Gastroesophageal sphincter (tissue), 3 donors: ENCODE measurements around the gene NKAIN2.

ENCODE experiments used
- CTCF ChIP-seq, 4 experiments: fragments of 200-600 bp in 2 of 4; fragments of 450-650 bp in 2 of 4; sonication (generic) in 1 of 4; IDR thresholded peaks; one replicate each; pipeline ENCODE4 v1.5.1; 2017 to 2019; ENCODE audit warnings: antibody characterized with exemption in 4 of 4, mild to moderate bottlenecking in 2 of 4, moderate library complexity in 2 of 4
- POLR2A ChIP-seq, 2 donors: fragments of 450-650 bp; IDR thresholded peaks; one replicate each; pipeline ENCODE4 v1.6.1; 2017; ENCODE audit warnings: antibody characterized with exemption in 2 of 2, mild to moderate bottlenecking in 2 of 2, moderate library complexity in 1 of 2

- no peak for TF ChIP-seq POLR2A (IDR thresholded peaks at IDR 0.05)
- no peak for TF ChIP-seq CTCF (IDR thresholded peaks at IDR 0.05)
Measured at GRCh38 chr6:124319410-124319809, 515.7 kb downstream of the NKAIN2 start.
